GM12878 (cell line): ENCODE measurements around the gene TBKBP1. TPM values are rescaled to one million over a fixed set of nuclear protein-coding genes. Genes with fewer than 3 reads are reported as not detected.

Experiments
- ATAC-seq: fragments of 200-7000 bp; cut with Tn5 transposase; 3 replicates; pipeline ENCODE4 v1.9.1; 2020; ENCODE audit warnings: mild to moderate bottlenecking, moderate library complexity
- BruUV-seq: library from RNA; stranded (reverse); fragments of 400-500 nt; replicated peaks from 2 replicates; lab custom pipeline; 2021; lab: Mats Ljungman, UMichigan
- CTCF ChIA-PET: fragments of 300-600 bp; sonication (Branson Sonifier 250); formaldehyde crosslinking; extraction: SDS; loops from one replicate; lab custom pipeline; 2021; ENCODE audit warnings: inconsistent platforms; lab: Yijun Ruan, JAX
- POLR2A ChIA-PET: fragments of 350-600 bp; formaldehyde crosslinking; extraction: SDS; loops from one replicate; lab custom pipeline; 2021; ENCODE audit warnings: inconsistent platforms; lab: Charles Lee
- RAD21 ChIA-PET: fragments of 300-600 bp; sonication (Branson Sonifier 250); formaldehyde crosslinking; loops from one replicate; lab custom pipeline; 2023; ENCODE audit warnings: antibody characterized with exemption; ENCODE audit not compliant: unreplicated experiment; lab: Charles Lee
- SMC1A ChIA-PET: fragments of 300-600 bp; sonication (Branson Sonifier 250); formaldehyde crosslinking; loops from one replicate; lab custom pipeline; 2023; ENCODE audit not compliant: unreplicated experiment, uncharacterized antibody; lab: Charles Lee
- DNase-seq: peaks from one replicate; pipeline ENCODE4 v3.0.0-alpha.2; 2011; ENCODE audit warnings: low read depth, low spot score
- FAIRE-seq: peaks from 3 replicates; lab custom pipeline; 2011; peaks lifted over from hg19 to GRCh38; lab: Jason Lieb, UNC
- H2AFZ ChIP-seq: 2 replicates; pipeline ENCODE4 v1.6.0; 2011; ENCODE audit warnings: low read depth, low read length, control low read depth; ENCODE audit not compliant: control insufficient read depth
- H3K27ac ChIP-seq: 2 replicates; pipeline ENCODE4 v1.5.1; 2011; ENCODE audit warnings: control low read depth; ENCODE audit not compliant: control insufficient read depth, insufficient read depth
- H3K27me3 ChIP-seq, 2 experiments: replicated peaks in 1 of 2; 2 replicates each; pipeline versions ENCODE4 v1.6.0 to v1.6.1; 2011; ENCODE audit warnings: low read length in 1 of 2; ENCODE audit not compliant: control insufficient read depth in 2 of 2, insufficient read depth in 2 of 2
- H3K36me3 ChIP-seq, 2 experiments: 2 replicates each; pipeline ENCODE4 v1.5.1; 2011; ENCODE audit warnings: low read length in 1 of 2; ENCODE audit not compliant: control insufficient read depth in 2 of 2, insufficient read depth in 2 of 2
- H3K4me1 ChIP-seq: 2 replicates; pipeline ENCODE4 v1.6.1; 2011; ENCODE audit warnings: mild to moderate bottlenecking, low read length, moderate library complexity, mixed read lengths; ENCODE audit not compliant: control insufficient read depth, insufficient read depth
- H3K4me2 ChIP-seq: 2 replicates; pipeline ENCODE4 v1.6.0; 2011; ENCODE audit warnings: control low read depth; ENCODE audit not compliant: control insufficient read depth, insufficient read depth
- H3K4me3 ChIP-seq: fragments of 200-600 bp; sonication (generic); 2 replicates; pipeline ENCODE4 v1.5.1; 2016
- H3K79me2 ChIP-seq: 2 replicates; pipeline ENCODE4 v1.6.0; 2011; ENCODE audit warnings: low read length; ENCODE audit not compliant: control insufficient read depth, insufficient read depth
- H3K9ac ChIP-seq: 2 replicates; pipeline ENCODE4 v1.8.0; 2011; ENCODE audit warnings: low read length, control low read depth, mixed read lengths; ENCODE audit not compliant: control insufficient read depth, insufficient read depth
- H3K9me3 ChIP-seq: replicated peaks from 3 replicates; pipeline ENCODE4 v1.5.1; 2011; ENCODE audit warnings: mild to moderate bottlenecking, low read length; ENCODE audit not compliant: control insufficient read depth, insufficient read depth
- H4K20me1 ChIP-seq: 2 replicates; pipeline ENCODE4 v1.6.0; 2011; ENCODE audit not compliant: control insufficient read depth, insufficient read depth
- CBX3 ChIP-seq: fragments of 200-600 bp; sonication (generic); IDR thresholded peaks from 2 replicates; pipeline ENCODE4 v1.6.1; 2016; ENCODE audit warnings: low read depth, borderline replicate concordance
- REST ChIP-seq: IDR thresholded peaks from 2 replicates; pipeline ENCODE4 v1.6.1; 2012; ENCODE audit warnings: mild to moderate bottlenecking, low read depth, low read length
- SKIL ChIP-seq: fragments of 450-650 bp; IDR thresholded peaks from 2 replicates; pipeline ENCODE4 v1.6.1; 2017; ENCODE audit warnings: mild to moderate bottlenecking, low read depth, inconsistent platforms; ENCODE audit not compliant: poor library complexity, severe bottlenecking
- ZNF274 ChIP-seq: IDR thresholded peaks from one replicate; pipeline ENCODE4 v1.8.0; 2011; ENCODE audit not compliant: insufficient read length, insufficient read depth
- WGBS: methylation state at CpG from one replicate; pipeline ENCODE4 v1.1.6; 2016; ENCODE audit warnings: low lambda C conversion rate; ENCODE audit not compliant: insufficient replicate concordance, insufficient coverage; ENCODE audit errors: missing lambda C conversion rate; 5-methylcytosine and 5-hydroxymethylcytosine counted together
- in situ Hi-C: fragments of 300-500 bp; cut with MboI; formaldehyde crosslinking; loops from 9 replicates; pipeline ENCODE4 v1.14.3; 2018; ENCODE audit warnings: mixed read lengths
- intact Hi-C: fragments of 100-400 bp; cut with micrococcal nuclease; formaldehyde crosslinking; loops from one replicate; pipeline ENCODE4 v1.14.2; 2022; ENCODE audit not compliant: unreplicated experiment
- polyA plus RNA-seq, 11 experiments: library from polyadenylated mRNA; depleted of rRNA in 4 of 11; unstranded in 6 of 11; stranded (reverse) in 5 of 11; fragments of >200 nt; fragmentation: Nextera tagmentation in 4 of 11; fragmentation: Illumina TruSeq in 1 of 11; extraction: Ambion mirVana in 4 of 11; extraction: Trizol in 1 of 11; gene quantifications; 1 replicate in 1 of 11; 2 replicates in 10 of 11; pipeline versions ENCODE4 v1.2.1 to v1.2.3, GENCODE V29; 2011 to 2016; ENCODE audit warnings: inconsistent platforms in 2 of 11, missing spikeins in 2 of 11, low read depth in 1 of 11
- total RNA-seq, 4 experiments: library from RNA; depleted of rRNA in 3 of 4; stranded (reverse); fragments of >200 nt in 3 of 4; fragmentation: Illumina TruSeq in 1 of 4; extraction: Trizol in 1 of 4; gene quantifications; 2 replicates each; pipeline versions ENCODE4 v1.2.1 to v1.2.3, GENCODE V29; 2013 to 2021
- TF ChIP-seq, protein P1 (sequence below): IDR thresholded peaks from 2 replicates; pipeline ENCODE4 v1.6.1; 2012; ENCODE audit warnings: low read depth, low read length, improper control_type of control experiment
- TF ChIP-seq, protein P2 (sequence below): fragments of 450-650 bp; IDR thresholded peaks from 2 replicates; pipeline ENCODE4 v1.6.1; 2017; ENCODE audit warnings: borderline replicate concordance

The TBKBP1 gene
- total and polyA plus RNA-seq, 10 of the 15 experiments (the other 5 are each of a cell fraction or from before 2014, with no cell fraction given) = 0.11 to 2.7 (median 0.74) TPM; not detected in 3

DNA sequence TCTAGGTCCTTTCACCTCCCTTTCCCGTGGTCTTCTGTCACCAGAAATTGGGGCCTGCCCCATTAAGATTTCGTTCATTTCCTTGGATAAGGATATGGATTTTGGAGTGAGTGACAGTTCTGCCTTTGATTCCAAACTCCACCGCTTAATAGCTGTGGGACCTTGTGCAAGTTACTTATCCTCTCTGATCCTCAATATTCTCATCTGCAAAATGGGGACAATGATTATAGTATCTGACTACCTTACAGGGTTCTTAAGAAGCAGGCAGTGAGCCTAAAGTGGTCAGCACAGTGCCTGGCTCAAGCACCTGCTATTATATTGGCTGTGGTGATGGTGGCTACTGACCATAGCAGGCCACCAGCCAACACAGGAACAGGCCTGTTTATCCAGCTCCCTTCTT lies 15.6 kb downstream of the TBKBP1 start:
- Histone ChIP-seq H3K4me3 (no peak overlapping the region), H3K27me3 (no peaks in the 10 kb centered on the region; a peak in 1 of 4 replicates), H3K36me3 (no peaks in the 10 kb centered on the region), H3K4me1 (peaks cover 36% of the 10 kb centered on the region), H3K27ac (no peak overlapping the region), H3K9ac (no peak overlapping the region), H3K9me3 (no peaks in the 10 kb centered on the region), H3K79me2 (no peaks in the 10 kb centered on the region), H4K20me1 (no peaks in the 10 kb centered on the region), H3K4me2 (no peak overlapping the region), H2AFZ (no peak overlapping the region)
- TF ChIP-seq CBX3 = no peak
- no peak for TF ChIP-seq ZNF274
- TF ChIP-seq, protein P1, sequence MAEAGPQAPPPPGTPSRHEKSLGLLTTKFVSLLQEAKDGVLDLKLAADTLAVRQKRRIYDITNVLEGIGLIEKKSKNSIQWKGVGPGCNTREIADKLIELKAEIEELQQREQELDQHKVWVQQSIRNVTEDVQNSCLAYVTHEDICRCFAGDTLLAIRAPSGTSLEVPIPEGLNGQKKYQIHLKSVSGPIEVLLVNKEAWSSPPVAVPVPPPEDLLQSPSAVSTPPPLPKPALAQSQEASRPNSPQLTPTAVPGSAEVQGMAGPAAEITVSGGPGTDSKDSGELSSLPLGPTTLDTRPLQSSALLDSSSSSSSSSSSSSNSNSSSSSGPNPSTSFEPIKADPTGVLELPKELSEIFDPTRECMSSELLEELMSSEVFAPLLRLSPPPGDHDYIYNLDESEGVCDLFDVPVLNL = no peak
- ChIA-PET POLR2A (no interaction called here), RAD21 (no interaction called here), SMC1A (interaction anchor here (0.8 to 1.5 kb wide), 3 partner anchors 8 to 46 kb away, joined by 3 to 4 read pairs (median 3); no protein-coding TSS in a partner anchor), CTCF (interaction anchor here (0.5 to 2.1 kb wide), 5 partner anchors 8 to 1175 kb away, joined by 3 to 6 read pairs (median 3); no protein-coding TSS in a partner anchor)
- WGBS = 47% methylated on average over 3 of the region's 3 CpGs
- DNase-seq (no peak), ATAC-seq (no peak), FAIRE-seq (no peak)
- in situ Hi-C loops (no loop called here), intact Hi-C loops (no loop called here)
- BruUV-seq = no TSS peak

DNA sequence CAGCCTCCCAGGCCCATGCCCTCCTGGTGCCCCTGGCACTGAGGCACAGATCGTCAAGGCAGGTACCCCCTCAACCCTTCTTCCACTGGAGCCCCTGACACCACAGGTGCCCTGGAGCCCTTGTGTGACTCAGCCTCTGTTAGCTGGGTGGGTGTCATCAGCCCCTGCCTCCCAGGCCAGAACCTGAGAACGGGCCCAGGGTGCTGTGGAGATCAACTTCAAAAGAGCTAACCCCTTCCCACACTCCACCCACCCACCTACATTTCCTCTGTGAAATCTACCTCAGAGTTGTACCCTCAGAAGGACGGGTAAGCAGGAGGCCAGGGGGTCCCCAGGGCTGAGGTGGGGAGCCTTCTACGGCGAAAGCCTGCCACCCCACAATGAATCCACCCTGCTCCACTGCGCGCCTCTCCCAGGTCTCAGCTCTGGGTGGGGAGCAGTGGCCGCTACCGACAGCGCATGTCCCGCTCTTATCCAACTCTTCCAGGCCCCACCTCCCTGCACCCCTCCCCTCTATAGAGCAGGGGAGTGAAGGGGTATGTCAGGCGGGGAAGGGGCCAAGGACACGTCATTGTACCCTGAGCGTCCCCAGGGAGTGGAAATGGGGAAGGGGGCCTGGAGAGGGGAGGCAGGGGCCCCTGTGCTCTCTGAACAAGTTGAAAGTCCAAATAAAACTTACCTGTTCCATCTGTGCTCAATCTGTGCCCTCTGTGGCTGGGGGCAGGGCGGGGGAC lies 17.6 kb downstream of the TBKBP1 start:
- BruUV-seq = no TSS peak
- H3K4me1 ChIP-seq = peaks cover 42% of the 10 kb centered on the region
- no peaks in the 10 kb centered on the region for H3K79me2 ChIP-seq
- ChIA-PET SMC1A (no interaction called here), CTCF (interaction anchor here (5.1 to 9.0 kb wide), 2 partner anchors 8 to 20 kb away, joined by 28 to 229 read pairs; partner anchors contain the start of gene TBX21), POLR2A (no interaction called here), RAD21 (no interaction called here)
- no peak for ATAC-seq
- no peaks in the 10 kb centered on the region; a peak in 1 of 4 replicates for H3K27me3 ChIP-seq
- no peaks in the 10 kb centered on the region for H4K20me1 ChIP-seq
- intact Hi-C loops = no loop called here
- DNase-seq = no peak
- in situ Hi-C loops = no loop called here
- WGBS = 64% methylated on average over 12 of the region's 15 CpGs
- no peaks in the 10 kb centered on the region for H3K36me3 ChIP-seq
- H3K4me3 ChIP-seq = no peak overlapping the region
- no peak overlapping the region for H2AFZ ChIP-seq
- no peaks in the 10 kb centered on the region for H3K9me3 ChIP-seq
- FAIRE-seq = no peak
- no peak overlapping the region for H3K9ac ChIP-seq
- H3K4me2 ChIP-seq = no peak overlapping the region
- no peak overlapping the region for H3K27ac ChIP-seq
- TF ChIP-seq SKIL = no peak
- no peak for TF ChIP-seq REST
- TF ChIP-seq, protein P2, sequence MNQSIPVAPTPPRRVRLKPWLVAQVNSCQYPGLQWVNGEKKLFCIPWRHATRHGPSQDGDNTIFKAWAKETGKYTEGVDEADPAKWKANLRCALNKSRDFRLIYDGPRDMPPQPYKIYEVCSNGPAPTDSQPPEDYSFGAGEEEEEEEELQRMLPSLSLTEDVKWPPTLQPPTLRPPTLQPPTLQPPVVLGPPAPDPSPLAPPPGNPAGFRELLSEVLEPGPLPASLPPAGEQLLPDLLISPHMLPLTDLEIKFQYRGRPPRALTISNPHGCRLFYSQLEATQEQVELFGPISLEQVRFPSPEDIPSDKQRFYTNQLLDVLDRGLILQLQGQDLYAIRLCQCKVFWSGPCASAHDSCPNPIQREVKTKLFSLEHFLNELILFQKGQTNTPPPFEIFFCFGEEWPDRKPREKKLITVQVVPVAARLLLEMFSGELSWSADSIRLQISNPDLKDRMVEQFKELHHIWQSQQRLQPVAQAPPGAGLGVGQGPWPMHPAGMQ = no peak
